DND-41 (cell line): ENCODE measurements around the gene RAC2.

Experiments
- ATAC-seq: fragments of 200-7000 bp; cut with Tn5 transposase; 3 replicates; pipeline ENCODE4 v1.9.1; 2021; ENCODE audit warnings: low read depth; ENCODE audit not compliant: insufficient read depth
- DNase-seq: peaks from one replicate; pipeline ENCODE4 v3.0.0-alpha.2; 2020
- H2AFZ ChIP-seq: 2 replicates; pipeline ENCODE4 v1.6.0; 2012; ENCODE audit warnings: low read depth, low read length
- H3K27ac ChIP-seq: 2 replicates; pipeline ENCODE4 v1.5.1; 2012; ENCODE audit warnings: low read length, inconsistent platforms
- H3K27me3 ChIP-seq: fragments of 200-600 bp; sonication (generic); 2 replicates; pipeline ENCODE4 v1.6.0; 2012; ENCODE audit warnings: low read length, mild to moderate bottlenecking, inconsistent platforms; ENCODE audit not compliant: insufficient read depth, poor library complexity
- H3K36me3 ChIP-seq: 2 replicates; pipeline ENCODE4 v1.5.1; 2012; ENCODE audit warnings: low read length, inconsistent platforms; ENCODE audit not compliant: insufficient read depth
- H3K4me1 ChIP-seq: 2 replicates; pipeline ENCODE4 v1.5.1; 2012; ENCODE audit warnings: mild to moderate bottlenecking, low read length; ENCODE audit not compliant: insufficient read depth
- H3K4me2 ChIP-seq: 2 replicates; pipeline ENCODE4 v1.6.0; 2012; ENCODE audit warnings: mild to moderate bottlenecking, moderate library complexity, low read length, inconsistent platforms; ENCODE audit not compliant: insufficient read depth
- H3K4me3 ChIP-seq, 2 experiments: fragments of 200-600 bp in 1 of 2; shearing (Covaris generic) in 1 of 2; 2 replicates each; pipeline ENCODE4 v1.5.1; 2012 to 2016; ENCODE audit warnings: inconsistent platforms in 2 of 2, low read length in 2 of 2, mild to moderate bottlenecking in 2 of 2, low read depth in 1 of 2, moderate library complexity in 1 of 2
- H3K79me2 ChIP-seq: 2 replicates; pipeline ENCODE4 v1.6.0; 2012; ENCODE audit warnings: low read length, inconsistent platforms; ENCODE audit not compliant: insufficient read depth
- H3K9ac ChIP-seq: 2 replicates; pipeline ENCODE4 v1.6.0; 2012; ENCODE audit warnings: low read depth, mild to moderate bottlenecking, inconsistent platforms, low read length, moderate library complexity
- H3K9me3 ChIP-seq: 2 replicates; pipeline ENCODE4 v1.5.1; 2012; ENCODE audit warnings: low read length, moderate library complexity, mild to moderate bottlenecking, inconsistent platforms; ENCODE audit not compliant: insufficient read depth, severe bottlenecking
- H4K20me1 ChIP-seq: 2 replicates; pipeline ENCODE4 v1.6.0; 2012; ENCODE audit warnings: low read length; ENCODE audit not compliant: insufficient read depth
- EZH2 ChIP-seq: IDR thresholded peaks from 3 replicates; pipeline ENCODE4 v1.6.1; 2012; ENCODE audit warnings: borderline replicate concordance, low read depth, mild to moderate bottlenecking, moderate library complexity, low read length, inconsistent platforms; ENCODE audit not compliant: severe bottlenecking
- TF ChIP-seq, protein P1 (sequence below): IDR thresholded peaks from 2 replicates; pipeline ENCODE4 v1.5.1; 2012; ENCODE audit warnings: borderline replicate concordance, low read length, moderate library complexity, mild to moderate bottlenecking; ENCODE audit not compliant: poor library complexity, severe bottlenecking; ENCODE audit errors: extremely low read depth

RAC2 gene

DNA sequence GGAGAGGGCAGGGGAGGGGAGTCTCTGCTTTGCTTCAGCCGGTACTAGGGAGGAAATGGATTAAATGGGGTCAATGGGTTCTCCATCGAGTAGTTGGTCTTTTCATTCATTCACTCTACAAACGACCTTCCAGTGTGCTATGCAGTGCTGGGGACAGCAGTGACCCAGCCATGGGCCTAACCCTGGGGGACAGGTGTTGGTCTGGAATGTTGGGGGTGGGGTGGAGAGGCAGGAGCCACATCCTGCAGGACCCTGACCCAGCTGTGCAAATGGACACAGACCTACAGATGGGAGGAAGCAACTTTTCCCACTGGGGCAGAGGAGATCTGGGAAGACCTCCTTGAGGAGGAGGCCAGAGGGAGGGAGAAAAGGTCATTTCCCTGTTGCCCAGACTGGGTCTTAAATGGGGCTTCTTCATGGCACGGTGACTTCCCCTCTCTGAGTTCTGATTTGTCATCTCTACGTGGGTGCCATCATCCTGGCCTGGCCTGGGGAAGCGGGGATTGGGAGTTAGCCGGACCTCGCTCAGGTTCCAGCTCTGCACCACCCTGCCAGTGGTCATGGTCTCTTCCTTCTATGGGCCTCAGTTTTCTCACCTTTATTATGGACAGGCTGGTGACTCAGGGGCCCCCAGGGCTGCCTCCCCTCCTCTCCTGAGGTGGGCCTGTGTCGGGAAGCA is 40.2 kb upstream of the RAC2 start:
- no peaks in the 10 kb centered on the region for H3K36me3 ChIP-seq
- no peak overlapping the region for H3K4me2 ChIP-seq
- no peak for ATAC-seq
- no peak overlapping the region for H3K4me3 ChIP-seq
- no peaks in the 10 kb centered on the region for H3K79me2 ChIP-seq
- DNase-seq: no peak
- H3K27me3 ChIP-seq: no peaks in the 10 kb centered on the region
- no peak for TF ChIP-seq EZH2
- TF ChIP-seq, protein P1, sequence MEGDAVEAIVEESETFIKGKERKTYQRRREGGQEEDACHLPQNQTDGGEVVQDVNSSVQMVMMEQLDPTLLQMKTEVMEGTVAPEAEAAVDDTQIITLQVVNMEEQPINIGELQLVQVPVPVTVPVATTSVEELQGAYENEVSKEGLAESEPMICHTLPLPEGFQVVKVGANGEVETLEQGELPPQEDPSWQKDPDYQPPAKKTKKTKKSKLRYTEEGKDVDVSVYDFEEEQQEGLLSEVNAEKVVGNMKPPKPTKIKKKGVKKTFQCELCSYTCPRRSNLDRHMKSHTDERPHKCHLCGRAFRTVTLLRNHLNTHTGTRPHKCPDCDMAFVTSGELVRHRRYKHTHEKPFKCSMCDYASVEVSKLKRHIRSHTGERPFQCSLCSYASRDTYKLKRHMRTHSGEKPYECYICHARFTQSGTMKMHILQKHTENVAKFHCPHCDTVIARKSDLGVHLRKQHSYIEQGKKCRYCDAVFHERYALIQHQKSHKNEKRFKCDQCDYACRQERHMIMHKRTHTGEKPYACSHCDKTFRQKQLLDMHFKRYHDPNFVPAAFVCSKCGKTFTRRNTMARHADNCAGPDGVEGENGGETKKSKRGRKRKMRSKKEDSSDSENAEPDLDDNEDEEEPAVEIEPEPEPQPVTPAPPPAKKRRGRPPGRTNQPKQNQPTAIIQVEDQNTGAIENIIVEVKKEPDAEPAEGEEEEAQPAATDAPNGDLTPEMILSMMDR: no peak
- H3K27ac ChIP-seq: no peak overlapping the region
- no peak overlapping the region; the same call in 1 of the 2 replicates for H3K9ac ChIP-seq
- peaks cover 4% of the 10 kb centered on the region for H4K20me1 ChIP-seq
- H2AFZ ChIP-seq: no peak overlapping the region
- no peaks in the 10 kb centered on the region for H3K9me3 ChIP-seq
- H3K4me1 ChIP-seq: peaks cover 17% of the 10 kb centered on the region

DNA sequence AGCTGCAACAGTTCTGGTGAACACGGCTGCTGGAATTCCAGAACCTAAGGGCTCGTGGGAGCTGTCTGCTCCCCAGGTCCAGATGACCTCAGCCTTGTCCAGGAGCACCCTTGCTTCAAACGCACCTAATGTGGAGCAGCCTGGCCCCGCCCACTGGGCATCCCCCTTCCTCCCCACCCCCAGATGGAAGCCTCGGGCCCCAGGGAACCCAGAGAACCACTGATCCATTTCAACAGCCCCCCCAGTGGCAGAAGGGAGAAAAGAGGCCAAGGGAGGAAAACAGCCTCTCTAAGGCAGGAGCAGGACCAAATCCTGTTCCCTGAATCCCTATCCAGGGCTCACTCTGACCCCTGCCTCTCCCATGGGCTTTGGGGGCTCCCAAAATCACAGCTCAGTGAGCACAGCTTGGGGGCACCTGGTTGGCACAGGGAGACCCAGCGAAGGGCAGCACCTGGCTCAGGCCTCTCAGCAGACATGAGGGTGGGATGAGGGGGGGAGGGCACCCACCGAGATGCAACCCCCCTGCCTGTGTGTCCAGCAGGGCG is 39.4 kb upstream of the RAC2 start:
- no peak for TF ChIP-seq EZH2
- TF ChIP-seq, protein P1: no peak
- Histone ChIP-seq H4K20me1 (peaks cover 4% of the 10 kb centered on the region), H3K4me3 (no peak overlapping the region), H3K36me3 (no peaks in the 10 kb centered on the region), H3K9me3 (no peaks in the 10 kb centered on the region), H3K79me2 (no peaks in the 10 kb centered on the region), H3K4me2 (no peak overlapping the region), H3K9ac (no peak overlapping the region), H2AFZ (no peak overlapping the region), H3K4me1 (peaks cover 17% of the 10 kb centered on the region), H3K27me3 (no peaks in the 10 kb centered on the region), H3K27ac (no peak overlapping the region)
- no peak for ATAC-seq
- no peak for DNase-seq

DNA sequence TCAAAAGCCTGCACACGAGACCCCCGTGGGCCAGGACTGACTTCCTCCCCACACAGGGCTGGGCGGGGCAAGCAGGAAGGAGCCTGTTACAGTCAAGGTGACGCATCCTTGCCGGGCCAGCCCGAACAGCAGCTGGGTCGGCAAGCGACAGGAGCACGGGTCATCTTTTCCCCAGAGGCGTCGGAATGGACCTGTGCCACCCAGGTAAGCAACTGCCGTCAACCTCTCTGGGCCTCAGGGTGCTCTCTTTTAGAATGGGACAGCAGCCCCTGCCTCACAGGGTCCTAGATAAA is 38.3 kb upstream of the RAC2 start, which contains the start of gene CYTH4:
TSS of gene CYTH4 (plus strand) at position 124 of the 293 bp plus-strand sequence. CDS start at position 186, 62 bp downstream.
- Histone ChIP-seq H3K27me3 (no peaks in the 10 kb centered on the region), H3K4me2 (no peak within 1 kb of the TSS), H3K36me3 (no peaks in the 10 kb centered on the region), H3K4me1 (peaks cover 17% of the 10 kb centered on the region), H4K20me1 (peaks cover 4% of the 10 kb centered on the region), H2AFZ (no peak within 1 kb of the TSS), H3K79me2 (no peaks in the 10 kb centered on the region), H3K4me3 (no peak within 1 kb of the TSS), H3K9ac (no peak within 1 kb of the TSS), H3K9me3 (no peaks in the 10 kb centered on the region), H3K27ac (no peak within 1 kb of the TSS)
- DNase-seq (no peak), ATAC-seq (no peak)
- TF ChIP-seq, protein P1: no peak
- no peak for TF ChIP-seq EZH2
